ENCODE measurements around the gene SLC16A14. TPM values are rescaled to one million over a fixed set of nuclear protein-coding genes. Genes with fewer than 3 reads are reported as not detected.
"Not testable (repeated sequence)": the region's sequence is repeated elsewhere in the genome, so short reads cannot be mapped to it uniquely, and the experiment has no call there.

SLC16A14 gene, protein sequence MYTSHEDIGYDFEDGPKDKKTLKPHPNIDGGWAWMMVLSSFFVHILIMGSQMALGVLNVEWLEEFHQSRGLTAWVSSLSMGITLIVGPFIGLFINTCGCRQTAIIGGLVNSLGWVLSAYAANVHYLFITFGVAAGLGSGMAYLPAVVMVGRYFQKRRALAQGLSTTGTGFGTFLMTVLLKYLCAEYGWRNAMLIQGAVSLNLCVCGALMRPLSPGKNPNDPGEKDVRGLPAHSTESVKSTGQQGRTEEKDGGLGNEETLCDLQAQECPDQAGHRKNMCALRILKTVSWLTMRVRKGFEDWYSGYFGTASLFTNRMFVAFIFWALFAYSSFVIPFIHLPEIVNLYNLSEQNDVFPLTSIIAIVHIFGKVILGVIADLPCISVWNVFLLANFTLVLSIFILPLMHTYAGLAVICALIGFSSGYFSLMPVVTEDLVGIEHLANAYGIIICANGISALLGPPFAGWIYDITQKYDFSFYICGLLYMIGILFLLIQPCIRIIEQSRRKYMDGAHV
- 27.6 and 28.4 TPM in 2 replicates for total RNA-seq (2014; rRNA removed; shearing (Covaris generic))
- 17.7 and 25.2 TPM in 2 replicates for polyA plus RNA-seq (2014; cell fraction: nucleus; rRNA removed)

- DNase-seq (ENCODE audit: extremely low read depth, low read depth): peak; percentile 64
Observed at GRCh38 chr2:230068651-230069055, at the start of gene SLC16A14. Gene SLC16A14, minus strand, starts transcription at chr2:230068924. Its CDS starts 9,572 bp downstream, at chr2:230059352.

DNA sequence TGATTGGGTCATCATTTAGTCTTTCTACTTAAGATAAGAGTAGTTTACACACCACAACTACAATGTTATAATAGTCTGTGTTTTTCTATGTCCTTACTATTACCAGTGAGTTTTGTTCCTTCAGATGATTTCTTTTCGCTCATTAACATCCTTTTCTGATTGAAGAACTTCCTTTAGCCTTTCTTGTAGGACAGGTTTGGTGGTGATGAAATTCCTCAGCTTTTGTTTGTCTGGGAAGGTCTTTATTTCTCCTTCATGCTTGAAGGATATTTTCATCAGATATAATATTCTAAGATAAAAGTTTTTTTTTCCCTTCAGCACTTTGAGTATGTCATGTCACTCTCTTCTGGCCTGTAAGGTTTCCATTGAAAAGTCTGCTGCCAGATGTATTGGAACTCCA lies 38.0 kb upstream of the SLC16A14 start:
- no peak for DNase-seq (ENCODE audit: extremely low read depth, low read depth)

DNA sequence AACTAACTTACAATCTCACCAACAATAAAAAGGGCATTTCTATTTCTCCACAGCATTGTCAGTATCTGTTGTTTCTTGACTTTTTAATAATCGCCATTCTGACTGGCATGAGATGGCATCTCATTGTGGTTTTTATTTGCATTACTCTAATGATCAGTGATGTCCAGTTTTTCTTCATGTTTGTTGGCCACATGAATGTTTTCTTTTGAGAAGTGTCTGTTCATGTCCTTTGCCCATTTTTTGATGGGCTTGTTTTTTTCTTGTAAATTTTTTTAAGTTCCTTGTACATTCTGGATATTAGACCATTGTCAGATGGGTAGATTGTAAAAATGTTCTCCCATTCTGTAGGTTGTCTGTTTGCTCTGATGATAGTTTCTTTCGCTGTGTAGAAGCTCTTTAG lies 33.2 kb upstream of the SLC16A14 start:
- not testable (repeated sequence) for DNase-seq (ENCODE audit: extremely low read depth, low read depth)

- peak; percentile 29 for DNase-seq (ENCODE audit: extremely low read depth, low read depth)
Observed at GRCh38 chr2:230097841-230098240, 29.1 kb upstream of the SLC16A14 start.

GRCh38 chr2:230097424-230097823 lies 28.7 kb upstream of the SLC16A14 start:
- DNase-seq (ENCODE audit: extremely low read depth, low read depth): no peak

- DNase-seq (ENCODE audit: extremely low read depth, low read depth): no peak
Observed at GRCh38 chr2:230090967-230091366, 22.2 kb upstream of the SLC16A14 start.

DNA sequence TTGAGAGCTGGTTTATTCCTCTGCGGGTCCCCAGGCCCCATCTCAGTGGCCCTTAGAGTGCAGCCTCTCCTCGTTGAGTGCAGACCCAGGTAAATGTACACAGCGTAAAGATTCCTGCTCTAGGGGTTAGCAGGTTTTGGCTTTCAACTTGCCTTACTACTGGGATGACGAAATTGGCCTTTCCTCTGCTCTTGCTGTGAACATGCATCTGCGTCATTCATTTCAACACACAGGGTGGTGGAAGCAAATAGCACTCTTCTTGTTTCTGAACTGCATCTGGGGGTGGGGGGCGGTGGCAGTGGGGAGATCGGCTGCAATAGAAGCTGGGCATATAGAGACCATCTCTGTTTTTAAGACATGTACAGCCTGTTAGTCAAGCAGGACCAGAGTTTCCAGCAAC lies 16.5 kb upstream of the SLC16A14 start:
- peak; percentile 37 for DNase-seq (ENCODE audit: extremely low read depth, low read depth)

DNA sequence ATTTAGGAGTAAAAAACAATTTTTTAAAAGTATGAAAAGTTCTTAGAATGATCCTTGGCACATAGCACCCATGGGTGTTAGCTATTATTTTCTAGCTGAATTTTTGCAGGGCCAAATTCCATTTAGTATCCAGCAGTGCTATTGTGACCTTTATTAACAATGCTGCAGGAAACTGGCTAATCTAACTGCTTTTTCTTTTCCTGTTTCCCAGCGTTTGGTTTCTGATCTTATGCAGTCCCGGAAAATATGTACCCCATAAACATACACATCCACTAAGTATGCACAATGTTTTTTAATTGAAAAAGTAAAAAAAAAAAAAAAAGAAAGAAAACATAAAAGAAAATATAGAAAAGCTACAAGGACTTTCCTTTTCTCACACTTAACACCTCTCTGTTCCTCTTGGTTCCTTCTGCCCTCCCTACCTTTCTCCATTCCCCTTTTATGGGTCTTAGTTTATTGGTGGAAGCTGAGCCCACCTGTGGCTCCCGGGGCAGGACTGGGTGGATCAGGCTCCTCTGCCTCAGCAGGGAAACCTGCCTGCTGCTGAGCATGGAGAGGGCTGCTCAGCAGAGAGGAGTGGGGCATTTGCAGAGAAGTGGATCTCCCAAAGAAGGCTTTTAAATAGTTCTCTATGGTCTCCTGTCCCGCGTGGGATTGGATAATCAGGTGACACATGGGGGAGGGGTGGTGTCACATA lies 9.3 kb upstream of the SLC16A14 start:
- DNase-seq (ENCODE audit: extremely low read depth, low read depth): no peak

DNA sequence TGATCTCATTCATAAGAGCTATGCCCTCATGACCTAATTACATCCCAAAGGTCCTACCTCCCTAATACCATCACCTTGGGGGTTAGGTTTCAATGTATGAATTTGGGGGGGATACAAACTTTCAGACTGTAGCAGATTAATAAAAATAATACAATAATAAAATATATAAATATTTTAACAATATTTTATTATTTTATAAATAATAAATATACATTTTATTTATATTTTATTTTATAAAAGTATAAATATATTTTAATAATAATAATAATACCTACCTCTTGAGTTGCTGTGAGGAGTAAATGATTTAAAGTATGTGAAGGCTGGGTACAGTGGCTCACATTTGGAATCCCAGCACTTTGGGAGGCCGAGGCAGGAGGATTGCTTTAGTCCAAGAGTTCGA lies 8.1 kb upstream of the SLC16A14 start:
- no peak for DNase-seq (ENCODE audit: extremely low read depth, low read depth)

- DNase-seq (ENCODE audit: extremely low read depth, low read depth): no peak
Observed at GRCh38 chr2:230075988-230076631, 7.4 kb upstream of the SLC16A14 start.

DNA sequence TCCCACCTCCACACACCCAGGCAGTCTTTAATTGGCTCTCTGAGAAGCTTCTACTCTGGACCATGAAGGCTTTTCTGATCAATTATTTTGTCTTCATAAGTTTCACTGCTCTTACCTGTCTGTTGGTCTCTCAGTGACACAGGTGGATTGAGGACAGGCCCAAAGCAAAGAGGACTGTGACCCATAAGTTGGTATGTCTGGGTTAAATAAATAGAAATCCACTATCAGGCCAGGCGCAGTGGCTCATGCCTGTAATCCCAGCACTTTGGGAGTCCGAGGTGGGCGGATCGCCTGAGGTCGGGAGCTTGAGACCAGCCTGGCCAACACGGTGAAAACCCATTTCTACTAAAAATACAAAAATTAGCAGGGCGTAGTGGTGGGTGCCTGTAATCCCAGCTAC lies 2.7 kb upstream of the SLC16A14 start:
- no peak for DNase-seq (ENCODE audit: extremely low read depth, low read depth)

DNA sequence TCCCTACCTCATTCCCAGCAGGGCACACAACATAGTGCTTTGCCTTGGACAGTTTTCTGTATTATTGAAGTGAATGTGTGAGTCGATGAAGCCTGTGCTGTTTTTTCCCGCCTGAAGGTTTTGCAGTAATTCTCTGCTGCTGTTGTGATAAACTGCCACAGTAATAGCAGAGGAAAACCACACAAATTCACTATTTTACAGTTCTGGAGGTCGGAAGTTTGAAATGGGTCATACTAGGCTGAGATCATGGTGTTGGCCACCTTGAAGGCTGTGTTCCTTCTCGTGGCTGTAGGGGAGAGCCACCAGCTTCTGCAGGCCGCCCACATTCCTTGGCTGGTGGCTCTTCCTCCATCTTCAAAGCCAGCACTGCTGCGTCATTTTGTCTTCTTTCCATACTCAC lies 678 bp upstream of the SLC16A14 start:
- no peak for DNase-seq (ENCODE audit: extremely low read depth, low read depth)

- DNase-seq (ENCODE audit: extremely low read depth, low read depth): peak; percentile 30
Observed at GRCh38 chr2:230068016-230068650, 591 bp downstream of the SLC16A14 start.

DNA sequence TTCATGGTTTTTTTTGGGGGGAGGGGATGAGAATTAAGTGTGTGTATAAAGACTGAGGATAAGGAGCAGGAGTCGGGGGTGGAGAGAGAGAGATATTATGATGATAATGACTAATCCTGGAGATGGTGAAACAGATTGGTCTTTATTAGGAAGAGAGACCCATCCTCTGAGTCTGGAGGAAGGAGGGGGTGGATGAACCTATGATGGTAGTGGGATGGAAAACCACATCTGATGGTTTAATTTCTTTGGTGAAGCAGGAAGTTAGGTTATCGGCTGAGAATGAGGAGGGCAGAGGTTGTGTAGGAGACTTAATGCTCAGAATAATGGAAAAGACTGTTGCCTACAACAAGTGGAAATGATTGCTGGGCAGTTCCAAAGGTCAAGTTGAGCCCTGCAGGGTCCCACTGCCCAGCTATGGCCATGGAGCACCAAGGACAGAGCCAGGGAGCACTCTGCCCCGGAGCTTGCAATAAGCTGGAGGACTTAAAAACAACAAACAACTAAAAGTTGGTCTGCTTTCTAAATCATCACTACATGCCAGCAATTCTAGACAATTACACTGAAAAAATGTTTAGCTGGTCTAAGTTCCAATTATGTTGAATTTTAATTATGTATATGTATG lies 7.9 kb downstream of the SLC16A14 start:
- no peak for DNase-seq (ENCODE audit: extremely low read depth, low read depth)

DNA sequence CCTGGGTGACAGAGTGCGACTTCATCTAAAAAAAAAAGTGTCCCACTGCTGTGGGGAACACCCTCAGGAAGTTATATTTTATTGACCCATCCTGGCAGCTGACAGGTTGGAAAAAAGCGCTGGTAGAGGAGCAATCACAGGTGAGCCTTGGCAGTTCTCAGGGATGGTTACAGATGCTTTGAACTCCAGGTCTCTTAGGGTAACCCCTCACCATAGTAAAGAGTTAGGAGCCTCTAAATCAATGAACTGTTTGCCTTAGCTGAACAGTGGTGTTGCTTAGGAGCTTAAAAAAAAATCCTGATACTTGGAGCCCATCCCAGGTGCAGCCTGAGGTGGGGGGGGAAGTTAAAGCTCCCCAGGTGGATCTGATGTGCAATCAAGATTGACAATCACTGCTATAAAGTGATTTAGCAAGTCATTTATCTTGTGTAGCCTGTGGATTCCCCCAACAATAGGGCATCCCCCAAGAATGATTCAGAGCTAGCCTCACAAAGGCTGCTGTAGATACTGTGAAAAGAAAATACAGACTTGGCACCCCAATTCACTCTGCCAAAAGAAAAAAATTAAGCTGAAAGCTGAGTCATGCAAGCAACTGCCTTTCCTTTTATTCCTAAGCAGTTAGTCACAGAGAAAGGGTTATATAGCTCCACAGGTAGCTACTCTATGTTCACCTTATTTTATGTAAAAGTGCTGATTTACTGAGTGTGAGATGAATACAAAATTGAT lies 14.8 kb downstream of the SLC16A14 start:
- no peak for DNase-seq (ENCODE audit: extremely low read depth, low read depth)

- no peak for DNase-seq (ENCODE audit: extremely low read depth, low read depth)
Observed at GRCh38 chr2:230052299-230052698, 16.4 kb downstream of the SLC16A14 start.

DNA sequence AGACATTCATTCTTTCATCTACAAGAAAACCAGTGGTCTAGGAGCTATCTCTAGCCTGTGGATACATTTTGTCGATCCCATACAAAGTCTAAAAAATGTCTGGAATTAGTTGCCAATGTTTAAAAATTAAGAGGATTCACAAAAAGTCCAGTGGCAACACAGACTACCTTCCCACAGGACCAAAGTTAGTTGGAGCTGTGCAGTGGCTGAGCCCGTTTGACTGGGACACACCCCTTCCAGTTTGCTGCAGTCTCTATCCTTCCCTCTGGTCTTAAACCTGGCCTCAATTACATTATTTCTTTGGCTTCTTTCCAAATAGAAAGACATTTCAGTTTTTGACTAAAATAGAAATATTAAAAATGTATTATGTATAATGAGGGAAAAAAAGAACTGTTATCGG lies 18.6 kb downstream of the SLC16A14 start:
- DNase-seq (ENCODE audit: extremely low read depth, low read depth): no peak

DNA sequence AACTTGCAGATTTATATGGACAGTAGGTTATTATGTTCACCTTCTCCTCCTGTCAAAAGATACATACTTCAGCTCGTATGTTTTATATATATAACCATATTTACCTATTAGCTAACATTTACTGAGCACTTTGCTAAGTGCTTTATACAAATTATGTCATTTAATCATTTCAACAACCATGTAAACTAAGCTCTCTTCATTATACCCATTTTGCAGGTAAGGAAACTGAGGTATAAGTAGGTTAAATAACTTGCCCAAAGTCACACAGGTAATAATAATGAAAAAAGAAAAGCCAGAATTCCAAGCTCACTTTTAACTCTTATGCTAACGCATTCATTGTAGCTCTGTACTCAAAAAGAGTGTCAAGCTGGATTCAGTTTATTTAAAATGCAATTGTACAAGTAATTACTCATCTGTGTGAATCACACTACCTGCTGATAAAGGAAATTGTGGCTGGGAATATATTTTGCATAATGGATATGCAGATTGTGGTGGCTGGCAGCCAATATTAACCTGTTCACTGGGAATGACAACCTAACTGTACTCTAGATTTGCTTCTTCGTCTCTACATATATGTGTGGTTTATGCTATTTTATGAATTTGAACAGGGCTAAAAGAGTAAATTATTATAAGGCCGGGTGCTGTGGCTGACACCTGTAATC lies 20.6 kb downstream of the SLC16A14 start:
- DNase-seq (ENCODE audit: extremely low read depth, low read depth): no peak

GRCh38 chr2:230046491-230046890 lies 22.2 kb downstream of the SLC16A14 start:
- no peak for DNase-seq (ENCODE audit: extremely low read depth, low read depth)

All from NCI-H460 (cell line).